ENCODE data around the gene CTSE. TPM values are rescaled to one million over a fixed set of nuclear protein-coding genes. Genes with fewer than 3 reads are reported as not detected.

CTSE gene
- total and polyA plus RNA-seq, 12 donors, result 0.01 TPM; not detected in 11

DNA sequence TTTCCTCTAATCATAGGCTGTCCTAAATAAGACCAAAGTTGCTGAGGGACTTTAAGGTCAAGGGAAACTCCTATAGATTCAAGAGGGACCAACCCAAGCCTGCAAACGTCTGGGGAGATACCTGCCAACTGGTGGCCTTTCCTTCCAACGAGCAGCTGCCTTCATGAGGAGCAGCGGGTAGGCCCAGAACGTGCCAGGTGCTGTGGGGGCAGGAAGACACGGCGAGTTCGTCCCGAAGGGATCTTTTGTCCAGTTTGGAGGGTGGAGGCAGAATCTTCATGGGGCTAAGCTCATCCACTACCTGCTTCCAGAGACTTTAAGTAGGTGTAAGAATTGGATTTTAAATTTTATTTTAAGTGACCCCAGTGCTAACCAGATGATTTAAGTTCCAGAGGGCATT, 54.5 kb downstream of the CTSE start:
- no peaks in the 10 kb centered on the region for H3K9me3 ChIP-seq
- no peak for DNase-seq
- H3K27me3 ChIP-seq, result no peaks in the 10 kb centered on the region
- ATAC-seq, result no peak
- TF ChIP-seq, protein P1, sequence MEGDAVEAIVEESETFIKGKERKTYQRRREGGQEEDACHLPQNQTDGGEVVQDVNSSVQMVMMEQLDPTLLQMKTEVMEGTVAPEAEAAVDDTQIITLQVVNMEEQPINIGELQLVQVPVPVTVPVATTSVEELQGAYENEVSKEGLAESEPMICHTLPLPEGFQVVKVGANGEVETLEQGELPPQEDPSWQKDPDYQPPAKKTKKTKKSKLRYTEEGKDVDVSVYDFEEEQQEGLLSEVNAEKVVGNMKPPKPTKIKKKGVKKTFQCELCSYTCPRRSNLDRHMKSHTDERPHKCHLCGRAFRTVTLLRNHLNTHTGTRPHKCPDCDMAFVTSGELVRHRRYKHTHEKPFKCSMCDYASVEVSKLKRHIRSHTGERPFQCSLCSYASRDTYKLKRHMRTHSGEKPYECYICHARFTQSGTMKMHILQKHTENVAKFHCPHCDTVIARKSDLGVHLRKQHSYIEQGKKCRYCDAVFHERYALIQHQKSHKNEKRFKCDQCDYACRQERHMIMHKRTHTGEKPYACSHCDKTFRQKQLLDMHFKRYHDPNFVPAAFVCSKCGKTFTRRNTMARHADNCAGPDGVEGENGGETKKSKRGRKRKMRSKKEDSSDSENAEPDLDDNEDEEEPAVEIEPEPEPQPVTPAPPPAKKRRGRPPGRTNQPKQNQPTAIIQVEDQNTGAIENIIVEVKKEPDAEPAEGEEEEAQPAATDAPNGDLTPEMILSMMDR (IDR thresholded peaks at IDR 0.05), result no peak
- H3K36me3 ChIP-seq, result no peaks in the 10 kb centered on the region
- intact Hi-C loops (cut with DNase I), result no loop called here
- H3K4me3 ChIP-seq, result no peak overlapping the region
- H3K4me1 ChIP-seq, result peaks cover 0 to 20% (median 6%) of the 10 kb centered on the region in 9 donors
- H3K27ac ChIP-seq, result no peak overlapping the region
- 86 to 89% methylated on average over 8 of the region's 8 CpGs for WGBS, 2 donors

GRCh38 chr1:205967554-205968335, 56.0 kb downstream of the CTSE start:
- no peak overlapping the region for H3K27ac ChIP-seq
- intact Hi-C loops (cut with DNase I), result no loop called here
- no peaks in the 10 kb centered on the region for H3K27me3 ChIP-seq
- TF ChIP-seq, protein P1 (IDR thresholded peaks at IDR 0.05), result no peak
- WGBS, 2 donors, result 84 to 90% methylated on average over 10 of the region's 10 CpGs
- ATAC-seq (no peak), DNase-seq (no peak)
- H3K4me1 ChIP-seq, result peaks cover 0 to 23% (median 10%) of the 10 kb centered on the region in 9 donors
- no peaks in the 10 kb centered on the region for H3K36me3 ChIP-seq
- H3K9me3 ChIP-seq, result no peaks in the 10 kb centered on the region
- no peak overlapping the region for H3K4me3 ChIP-seq

- 88 to 89% methylated on average over 13 of the region's 13 CpGs for WGBS, 2 donors
- TF ChIP-seq, protein P1 (IDR thresholded peaks at IDR 0.05), result no peak
- Histone ChIP-seq H3K4me1 (peaks cover 6 to 27% (median 21%) of the 10 kb centered on the region in 9 donors), H3K27ac (no peak overlapping the region), H3K27me3 (no peaks in the 10 kb centered on the region), H3K36me3 (no peaks in the 10 kb centered on the region), H3K9me3 (no peaks in the 10 kb centered on the region), H3K4me3 (no peak overlapping the region)
- intact Hi-C loops (cut with DNase I), result no loop called here
- ATAC-seq, result no peak
- DNase-seq, result no peak
Observed at GRCh38 chr1:205965036-205965884, 58.4 kb downstream of the CTSE start.

- Histone ChIP-seq H3K9me3 (no peaks in the 10 kb centered on the region), H3K4me3 (no peak overlapping the region), H3K36me3 (no peaks in the 10 kb centered on the region), H3K4me1 (peaks cover 6 to 27% (median 21%) of the 10 kb centered on the region in 9 donors), H3K27ac (no peak overlapping the region), H3K27me3 (no peaks in the 10 kb centered on the region)
- DNase-seq (no peak), ATAC-seq (no peak)
- WGBS, 2 donors, result 88 to 92% methylated on average over 16 of the region's 16 CpGs
- TF ChIP-seq, protein P1 (IDR thresholded peaks at IDR 0.05), result no peak
- intact Hi-C loops (cut with DNase I), result loop anchor here in 1 of 10 donors (5.0 kb wide), 1 partner anchor 36 kb away; no protein-coding TSS in a partner anchor
Observed at GRCh38 chr1:205963352-205964155, 60.1 kb downstream of the CTSE start.

All from heart right ventricle (tissue), 16 donors.